Measurements from ENCODE around the gene B3GALT5. TPM values are rescaled to one million over a fixed set of nuclear protein-coding genes. Genes with fewer than 3 reads are reported as not detected.

B3GALT5 gene
- total RNA-seq, 1 donor from 2014 or later, result 1.9 TPM

GRCh38 chr21:39587376-39587775 lies 25.4 kb upstream of the B3GALT5 start:
- H3K27me3 Mint-ChIP-seq (ENCODE audit: low read depth), result no peaks in the 10 kb centered on the region
- peaks cover 7% of the 10 kb centered on the region for H3K36me3 Mint-ChIP-seq (ENCODE audit: low read depth)
- peaks cover 12% of the 10 kb centered on the region for H3K9me3 Mint-ChIP-seq
- no peaks in the 10 kb centered on the region for H3K4me1 Mint-ChIP-seq
- no peak for TF ChIP-seq CTCF (conservative IDR thresholded peaks at IDR 0.05)
- no peak overlapping the region for H3K4me3 Mint-ChIP-seq
- no peak overlapping the region for H3K27ac Mint-ChIP-seq (ENCODE audit: unreplicated experiment)
- no peak for DNase-seq (ENCODE audit: low read depth, low spot score)

DNA sequence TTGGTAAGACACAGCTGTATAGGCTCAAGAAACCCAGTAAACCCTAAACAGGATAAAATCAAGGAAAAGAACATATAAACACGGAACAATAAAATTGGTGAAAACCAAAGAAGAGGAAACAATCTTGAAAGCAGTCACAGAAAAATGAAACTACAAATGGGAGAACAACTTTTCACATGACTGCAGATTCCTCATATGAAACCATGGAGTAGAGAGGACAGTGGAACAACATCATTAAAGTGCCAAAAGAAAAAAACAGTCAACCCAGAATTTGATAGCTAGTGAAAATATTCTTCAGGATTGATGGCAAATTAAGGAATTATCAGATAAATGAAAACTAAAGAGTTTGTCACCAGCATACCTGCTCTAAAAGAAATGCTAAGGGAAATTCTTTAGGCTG lies 23.9 kb upstream of the B3GALT5 start:
- DNase-seq (ENCODE audit: low read depth, low spot score), result no peak
- Mint-ChIP-seq H3K4me1 (no peaks in the 10 kb centered on the region), H3K36me3 (ENCODE audit: low read depth) (peaks cover 7% of the 10 kb centered on the region), H3K4me3 (no peak overlapping the region), H3K9me3 (peaks cover 12% of the 10 kb centered on the region), H3K27ac (ENCODE audit: unreplicated experiment) (no peak overlapping the region), H3K27me3 (ENCODE audit: low read depth) (no peaks in the 10 kb centered on the region)
- TF ChIP-seq CTCF (conservative IDR thresholded peaks at IDR 0.05), result no peak

DNA sequence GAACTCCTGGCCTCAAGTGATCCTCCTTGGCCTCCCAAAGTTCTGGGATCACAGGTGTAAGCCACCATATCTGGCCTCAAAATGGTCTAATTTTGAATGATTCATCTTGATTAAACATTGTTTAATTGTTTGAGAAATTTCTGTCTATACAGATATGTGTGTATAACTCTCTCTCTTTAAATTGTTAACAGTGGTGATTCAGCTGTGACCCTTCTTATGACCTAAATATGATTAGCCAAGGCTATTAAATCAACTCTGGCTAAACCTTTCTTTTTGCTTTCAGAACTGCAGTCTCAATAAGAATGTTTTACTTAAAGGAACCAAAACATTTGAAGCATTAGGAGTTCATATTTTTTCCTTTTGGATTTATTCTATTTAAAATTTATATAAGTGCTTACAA lies 19.2 kb upstream of the B3GALT5 start:
- H3K4me1 Mint-ChIP-seq, result peaks cover 6% of the 10 kb centered on the region
- no peak for TF ChIP-seq CTCF (conservative IDR thresholded peaks at IDR 0.05)
- H3K27ac Mint-ChIP-seq (ENCODE audit: unreplicated experiment), result no peak overlapping the region
- no peak overlapping the region for H3K4me3 Mint-ChIP-seq
- peaks cover 4% of the 10 kb centered on the region for H3K9me3 Mint-ChIP-seq
- no peak for DNase-seq (ENCODE audit: low read depth, low spot score)
- H3K27me3 Mint-ChIP-seq (ENCODE audit: low read depth), result no peaks in the 10 kb centered on the region
- H3K36me3 Mint-ChIP-seq (ENCODE audit: low read depth), result no peaks in the 10 kb centered on the region

GRCh38 chr21:39595465-39595864 lies 17.3 kb upstream of the B3GALT5 start:
- H3K27ac Mint-ChIP-seq (ENCODE audit: unreplicated experiment), result no peak overlapping the region
- H3K9me3 Mint-ChIP-seq, result no peaks in the 10 kb centered on the region
- TF ChIP-seq CTCF (conservative IDR thresholded peaks at IDR 0.05), result no peak
- no peak overlapping the region for H3K4me3 Mint-ChIP-seq
- no peak for DNase-seq (ENCODE audit: low read depth, low spot score)
- H3K27me3 Mint-ChIP-seq (ENCODE audit: low read depth), result no peaks in the 10 kb centered on the region
- H3K4me1 Mint-ChIP-seq, result peaks cover 10% of the 10 kb centered on the region
- no peaks in the 10 kb centered on the region for H3K36me3 Mint-ChIP-seq (ENCODE audit: low read depth)

- Mint-ChIP-seq H3K9me3 (no peaks in the 10 kb centered on the region), H3K4me1 (peaks cover 22% of the 10 kb centered on the region), H3K27ac (ENCODE audit: unreplicated experiment) (peak overlapping the region; percentile 14), H3K27me3 (ENCODE audit: low read depth) (no peaks in the 10 kb centered on the region), H3K36me3 (ENCODE audit: low read depth) (no peaks in the 10 kb centered on the region), H3K4me3 (no peak overlapping the region)
- no peak for DNase-seq (ENCODE audit: low read depth, low spot score)
- TF ChIP-seq CTCF (conservative IDR thresholded peaks at IDR 0.05), result no peak
These were observed 15.1 kb upstream of the B3GALT5 start for GRCh38 chr21:39597595-39597994.
